Right atrium auricular region (tissue), 2 donors: ENCODE measurements around the gene OR2W3. TPM values are rescaled to one million over a fixed set of nuclear protein-coding genes. Genes with fewer than 3 reads are reported as not detected.

Source experiments
- DNase-seq: peaks from one replicate; pipeline ENCODE4 v3.0.0-alpha.2; 2019; ENCODE audit warnings: low spot score
- H3K27ac ChIP-seq, 2 donors: fragments of 200-600 bp; sonication (generic); 1 replicate in 1 of 2; 2 replicates in 1 of 2; pipeline ENCODE4 v1.5.1; 2016 to 2019
- H3K27me3 ChIP-seq, 2 donors: fragments of 200-600 bp; sonication (generic); one replicate each; pipeline versions ENCODE4 v1.5.1 to v1.6.0; 2017 to 2019
- H3K36me3 ChIP-seq: fragments of 200-600 bp; sonication (generic); one replicate; pipeline ENCODE4 v1.5.1; 2016
- H3K4me1 ChIP-seq, 2 donors: fragments of 200-600 bp; sonication (generic); one replicate each; pipeline versions ENCODE4 v1.5.1 to v1.6.0; 2017 to 2019
- H3K4me3 ChIP-seq, 2 donors: fragments of 200-600 bp; sonication (generic); 1 replicate in 1 of 2; 2 replicates in 1 of 2; pipeline ENCODE4 v1.5.1; 2017 to 2019; ENCODE audit warnings: mild to moderate bottlenecking in 1 of 2, moderate library complexity in 1 of 2
- H3K9me3 ChIP-seq, 2 donors: fragments of 200-600 bp; sonication (generic); one replicate each; pipeline ENCODE4 v1.5.1; 2019
- CTCF ChIP-seq, 2 donors: fragments of 200-600 bp; sonication (generic); IDR thresholded peaks; one replicate each; pipeline ENCODE4 v1.5.1; 2019; ENCODE audit warnings: antibody characterized with exemption in 2 of 2
- total RNA-seq, 2 donors: library from RNA; depleted of rRNA; stranded (reverse); fragments of >200 nt; gene quantifications; one replicate each; pipeline ENCODE4 v1.1.0, GENCODE V29; 2016

OR2W3 gene
- total RNA-seq, 2 donors from 2014 or later = 3.0 TPM; not detected in 1

- TF ChIP-seq CTCF (IDR thresholded peaks at IDR 0.05) = no peak
- Histone ChIP-seq H3K9me3 (no peaks in the 10 kb centered on the region), H3K27ac (no peak overlapping the region), H3K4me1 (no peaks in the 10 kb centered on the region), H3K27me3 (no peaks in the 10 kb centered on the region), H3K36me3 (no peaks in the 10 kb centered on the region), H3K4me3 (no peak overlapping the region)
- no peak for DNase-seq
Measured at GRCh38 chr1:247883346-247883745, 12.0 kb upstream of the OR2W3 start.

- H3K36me3 ChIP-seq = no peaks in the 10 kb centered on the region
- H3K9me3 ChIP-seq = no peaks in the 10 kb centered on the region
- no peak overlapping the region for H3K27ac ChIP-seq
- H3K4me1 ChIP-seq = no peaks in the 10 kb centered on the region
- H3K4me3 ChIP-seq = no peak overlapping the region
- TF ChIP-seq CTCF (IDR thresholded peaks at IDR 0.05) = no peak
- no peak for DNase-seq
- H3K27me3 ChIP-seq = no peaks in the 10 kb centered on the region
Measured at GRCh38 chr1:247884797-247885413, 10.5 kb upstream of the OR2W3 start.

GRCh38 chr1:247895976-247896375 lies 589 bp downstream of the OR2W3 start:
- no peak overlapping the region for H3K4me3 ChIP-seq
- no peak for DNase-seq
- H3K4me1 ChIP-seq = no peaks in the 10 kb centered on the region
- peaks cover 0 to 5% of the 10 kb centered on the region in 2 donors for H3K9me3 ChIP-seq
- H3K27me3 ChIP-seq = no peaks in the 10 kb centered on the region
- no peaks in the 10 kb centered on the region for H3K36me3 ChIP-seq
- no peak overlapping the region for H3K27ac ChIP-seq
- TF ChIP-seq CTCF (IDR thresholded peaks at IDR 0.05) = no peak

- Histone ChIP-seq H3K4me1 (no peaks in the 10 kb centered on the region), H3K27me3 (no peaks in the 10 kb centered on the region), H3K4me3 (no peak overlapping the region), H3K9me3 (no peaks in the 10 kb centered on the region), H3K27ac (no peak overlapping the region), H3K36me3 (no peaks in the 10 kb centered on the region)
- TF ChIP-seq CTCF (IDR thresholded peaks at IDR 0.05) = no peak
- DNase-seq = no peak
Measured at GRCh38 chr1:247904122-247904521, 8.7 kb downstream of the OR2W3 start.

- H3K4me3 ChIP-seq = no peak overlapping the region
- no peaks in the 10 kb centered on the region for H3K27me3 ChIP-seq
- TF ChIP-seq CTCF (IDR thresholded peaks at IDR 0.05) = no peak
- no peaks in the 10 kb centered on the region for H3K36me3 ChIP-seq
- DNase-seq = no peak
- H3K9me3 ChIP-seq = no peaks in the 10 kb centered on the region
- H3K4me1 ChIP-seq = no peaks in the 10 kb centered on the region
- no peak overlapping the region for H3K27ac ChIP-seq
Measured at GRCh38 chr1:247905181-247905580, 9.8 kb downstream of the OR2W3 start.

GRCh38 chr1:247905910-247906503 lies 10.6 kb downstream of the OR2W3 start:
- no peaks in the 10 kb centered on the region for H3K9me3 ChIP-seq
- no peaks in the 10 kb centered on the region for H3K36me3 ChIP-seq
- peak overlapping the region in 1 of 2 donors; percentile 14 for H3K4me3 ChIP-seq
- no peak for TF ChIP-seq CTCF (IDR thresholded peaks at IDR 0.05)
- H3K4me1 ChIP-seq = no peaks in the 10 kb centered on the region
- no peak overlapping the region for H3K27ac ChIP-seq
- no peak for DNase-seq
- no peaks in the 10 kb centered on the region for H3K27me3 ChIP-seq
